Measurements from ENCODE around the gene PDCD4. TPM values are rescaled to one million over a fixed set of nuclear protein-coding genes. Genes with fewer than 3 reads are reported as not detected.

The PDCD4 gene
- total and polyA plus RNA-seq, 10 of the 15 experiments (the other 5 are each of a cell fraction or from before 2014, with no cell fraction given) = 101 to 372 (median 171) TPM

- TF ChIP-seq SMAD5 (IDR thresholded peaks at IDR 0.05; ENCODE audit: low read depth) (peak; percentile 69), YY1 (IDR thresholded peaks at IDR 0.05; ENCODE audit: low read depth, low read length) (no peak), SIX5 (IDR thresholded peaks at IDR 0.05; ENCODE audit: low read depth, low read length, severe bottlenecking) (no peak), KDM1A (IDR thresholded peaks at IDR 0.05; ENCODE audit: borderline replicate concordance) (no peak), FOS (IDR thresholded peaks at IDR 0.05; ENCODE audit: borderline replicate concordance, extremely low read depth, insufficient read length) (no peak), ZNF207 (IDR thresholded peaks at IDR 0.05; ENCODE audit: borderline replicate concordance) (no peak), KAT2A (conservative IDR thresholded peaks at IDR 0.05; ENCODE audit: control insufficient read depth, low read depth, low read length) (no peak), STAT3 (IDR thresholded peaks at IDR 0.05; ENCODE audit: low read depth, low read length) (no peak), PAX8 (IDR thresholded peaks at IDR 0.05) (no peak), MAX (IDR thresholded peaks at IDR 0.05; ENCODE audit: low read depth, low read length) (peak; percentile 57), GABPA (IDR thresholded peaks at IDR 0.05; ENCODE audit: low read depth) (no peak), CHD2 (IDR thresholded peaks at IDR 0.05; ENCODE audit: borderline replicate concordance, low read depth, low read length) (no peak), ZNF274 (IDR thresholded peaks at IDR 0.05; ENCODE audit: insufficient read depth, insufficient read length) (no peak), HDAC6 (IDR thresholded peaks at IDR 0.05; ENCODE audit: unreplicated experiment) (no peak), PML (IDR thresholded peaks at IDR 0.05; ENCODE audit: low read length) (0 out of 2 replicates have a peak, but pooled peaks have one; percentile 36), FOXK2 (IDR thresholded peaks at IDR 0.05) (no peak), TBL1XR1 (IDR thresholded peaks at IDR 0.05; ENCODE audit: low read depth, low read length) (peak; percentile 88; the same call in 1 of the 2 replicates), MYC (IDR thresholded peaks at IDR 0.05; ENCODE audit: insufficient read depth, insufficient read length, insufficient replicate concordance, low read length, severe bottlenecking) (no peak), MEF2A (IDR thresholded peaks at IDR 0.05; ENCODE audit: insufficient read depth, low read depth, low read length) (peak; percentile 89), BMI1 (IDR thresholded peaks at IDR 0.05; ENCODE audit: borderline replicate concordance) (peak; percentile 29; the same call in 1 of the 2 replicates)
- TF ChIP-seq, protein P1, sequence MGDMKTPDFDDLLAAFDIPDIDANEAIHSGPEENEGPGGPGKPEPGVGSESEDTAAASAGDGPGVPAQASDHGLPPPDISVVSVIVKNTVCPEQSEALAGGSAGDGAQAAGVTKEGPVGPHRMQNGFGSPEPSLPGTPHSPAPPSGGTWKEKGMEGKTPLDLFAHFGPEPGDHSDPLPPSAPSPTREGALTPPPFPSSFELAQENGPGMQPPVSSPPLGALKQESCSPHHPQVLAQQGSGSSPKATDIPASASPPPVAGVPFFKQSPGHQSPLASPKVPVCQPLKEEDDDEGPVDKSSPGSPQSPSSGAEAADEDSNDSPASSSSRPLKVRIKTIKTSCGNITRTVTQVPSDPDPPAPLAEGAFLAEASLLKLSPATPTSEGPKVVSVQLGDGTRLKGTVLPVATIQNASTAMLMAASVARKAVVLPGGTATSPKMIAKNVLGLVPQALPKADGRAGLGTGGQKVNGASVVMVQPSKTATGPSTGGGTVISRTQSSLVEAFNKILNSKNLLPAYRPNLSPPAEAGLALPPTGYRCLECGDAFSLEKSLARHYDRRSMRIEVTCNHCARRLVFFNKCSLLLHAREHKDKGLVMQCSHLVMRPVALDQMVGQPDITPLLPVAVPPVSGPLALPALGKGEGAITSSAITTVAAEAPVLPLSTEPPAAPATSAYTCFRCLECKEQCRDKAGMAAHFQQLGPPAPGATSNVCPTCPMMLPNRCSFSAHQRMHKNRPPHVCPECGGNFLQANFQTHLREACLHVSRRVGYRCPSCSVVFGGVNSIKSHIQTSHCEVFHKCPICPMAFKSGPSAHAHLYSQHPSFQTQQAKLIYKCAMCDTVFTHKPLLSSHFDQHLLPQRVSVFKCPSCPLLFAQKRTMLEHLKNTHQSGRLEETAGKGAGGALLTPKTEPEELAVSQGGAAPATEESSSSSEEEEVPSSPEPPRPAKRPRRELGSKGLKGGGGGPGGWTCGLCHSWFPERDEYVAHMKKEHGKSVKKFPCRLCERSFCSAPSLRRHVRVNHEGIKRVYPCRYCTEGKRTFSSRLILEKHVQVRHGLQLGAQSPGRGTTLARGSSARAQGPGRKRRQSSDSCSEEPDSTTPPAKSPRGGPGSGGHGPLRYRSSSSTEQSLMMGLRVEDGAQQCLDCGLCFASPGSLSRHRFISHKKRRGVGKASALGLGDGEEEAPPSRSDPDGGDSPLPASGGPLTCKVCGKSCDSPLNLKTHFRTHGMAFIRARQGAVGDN (IDR thresholded peaks at IDR 0.05) = peak; percentile 21; the same call in 1 of the 2 replicates
- TF ChIP-seq, protein P2, sequence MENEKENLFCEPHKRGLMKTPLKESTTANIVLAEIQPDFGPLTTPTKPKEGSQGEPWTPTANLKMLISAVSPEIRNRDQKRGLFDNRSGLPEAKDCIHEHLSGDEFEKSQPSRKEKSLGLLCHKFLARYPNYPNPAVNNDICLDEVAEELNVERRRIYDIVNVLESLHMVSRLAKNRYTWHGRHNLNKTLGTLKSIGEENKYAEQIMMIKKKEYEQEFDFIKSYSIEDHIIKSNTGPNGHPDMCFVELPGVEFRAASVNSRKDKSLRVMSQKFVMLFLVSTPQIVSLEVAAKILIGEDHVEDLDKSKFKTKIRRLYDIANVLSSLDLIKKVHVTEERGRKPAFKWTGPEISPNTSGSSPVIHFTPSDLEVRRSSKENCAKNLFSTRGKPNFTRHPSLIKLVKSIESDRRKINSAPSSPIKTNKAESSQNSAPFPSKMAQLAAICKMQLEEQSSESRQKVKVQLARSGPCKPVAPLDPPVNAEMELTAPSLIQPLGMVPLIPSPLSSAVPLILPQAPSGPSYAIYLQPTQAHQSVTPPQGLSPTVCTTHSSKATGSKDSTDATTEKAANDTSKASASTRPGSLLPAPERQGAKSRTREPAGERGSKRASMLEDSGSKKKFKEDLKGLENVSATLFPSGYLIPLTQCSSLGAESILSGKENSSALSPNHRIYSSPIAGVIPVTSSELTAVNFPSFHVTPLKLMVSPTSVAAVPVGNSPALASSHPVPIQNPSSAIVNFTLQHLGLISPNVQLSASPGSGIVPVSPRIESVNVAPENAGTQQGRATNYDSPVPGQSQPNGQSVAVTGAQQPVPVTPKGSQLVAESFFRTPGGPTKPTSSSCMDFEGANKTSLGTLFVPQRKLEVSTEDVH (IDR thresholded peaks at IDR 0.05; ENCODE audit: low read depth, partially characterized antibody) = no peak
- TF ChIP-seq, protein P3, sequence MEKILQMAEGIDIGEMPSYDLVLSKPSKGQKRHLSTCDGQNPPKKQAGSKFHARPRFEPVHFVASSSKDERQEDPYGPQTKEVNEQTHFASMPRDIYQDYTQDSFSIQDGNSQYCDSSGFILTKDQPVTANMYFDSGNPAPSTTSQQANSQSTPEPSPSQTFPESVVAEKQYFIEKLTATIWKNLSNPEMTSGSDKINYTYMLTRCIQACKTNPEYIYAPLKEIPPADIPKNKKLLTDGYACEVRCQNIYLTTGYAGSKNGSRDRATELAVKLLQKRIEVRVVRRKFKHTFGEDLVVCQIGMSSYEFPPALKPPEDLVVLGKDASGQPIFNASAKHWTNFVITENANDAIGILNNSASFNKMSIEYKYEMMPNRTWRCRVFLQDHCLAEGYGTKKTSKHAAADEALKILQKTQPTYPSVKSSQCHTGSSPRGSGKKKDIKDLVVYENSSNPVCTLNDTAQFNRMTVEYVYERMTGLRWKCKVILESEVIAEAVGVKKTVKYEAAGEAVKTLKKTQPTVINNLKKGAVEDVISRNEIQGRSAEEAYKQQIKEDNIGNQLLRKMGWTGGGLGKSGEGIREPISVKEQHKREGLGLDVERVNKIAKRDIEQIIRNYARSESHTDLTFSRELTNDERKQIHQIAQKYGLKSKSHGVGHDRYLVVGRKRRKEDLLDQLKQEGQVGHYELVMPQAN (conservative IDR thresholded peaks at IDR 0.05) = peak; percentile 26; the same call in 1 of the 2 replicates
Measured at GRCh38 chr10:110841767-110842267, 29.9 kb upstream of the PDCD4 start (continued).

Data from GM12878 (cell line).